Transverse colon (tissue), 4 donors: ENCODE measurements around the gene RHOA.

Source experiments
- POLR2AphosphoS5 ChIP-seq, 3 donors: sonication (generic); formaldehyde crosslinking; IDR thresholded peaks; one replicate each; pipeline ENCODE4 v1.6.1; 2016; ENCODE audit warnings: antibody characterized with exemption in 3 of 3
- TF ChIP-seq, protein P1 (sequence below), 5 experiments: fragments of 200-600 bp in 3 of 5; fragments of 450-650 bp in 2 of 5; sonication (generic) in 3 of 5; IDR thresholded peaks; 1 replicate in 2 of 5; 2 replicates in 3 of 5; pipeline ENCODE4 v1.5.1; 2016 to 2017; ENCODE audit warnings: antibody characterized with exemption in 5 of 5, inconsistent platforms in 3 of 5, mild to moderate bottlenecking in 2 of 5, moderate library complexity in 1 of 5

- no peak for TF ChIP-seq POLR2AphosphoS5 (IDR thresholded peaks at IDR 0.05)
- TF ChIP-seq, protein P1, sequence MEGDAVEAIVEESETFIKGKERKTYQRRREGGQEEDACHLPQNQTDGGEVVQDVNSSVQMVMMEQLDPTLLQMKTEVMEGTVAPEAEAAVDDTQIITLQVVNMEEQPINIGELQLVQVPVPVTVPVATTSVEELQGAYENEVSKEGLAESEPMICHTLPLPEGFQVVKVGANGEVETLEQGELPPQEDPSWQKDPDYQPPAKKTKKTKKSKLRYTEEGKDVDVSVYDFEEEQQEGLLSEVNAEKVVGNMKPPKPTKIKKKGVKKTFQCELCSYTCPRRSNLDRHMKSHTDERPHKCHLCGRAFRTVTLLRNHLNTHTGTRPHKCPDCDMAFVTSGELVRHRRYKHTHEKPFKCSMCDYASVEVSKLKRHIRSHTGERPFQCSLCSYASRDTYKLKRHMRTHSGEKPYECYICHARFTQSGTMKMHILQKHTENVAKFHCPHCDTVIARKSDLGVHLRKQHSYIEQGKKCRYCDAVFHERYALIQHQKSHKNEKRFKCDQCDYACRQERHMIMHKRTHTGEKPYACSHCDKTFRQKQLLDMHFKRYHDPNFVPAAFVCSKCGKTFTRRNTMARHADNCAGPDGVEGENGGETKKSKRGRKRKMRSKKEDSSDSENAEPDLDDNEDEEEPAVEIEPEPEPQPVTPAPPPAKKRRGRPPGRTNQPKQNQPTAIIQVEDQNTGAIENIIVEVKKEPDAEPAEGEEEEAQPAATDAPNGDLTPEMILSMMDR (IDR thresholded peaks at IDR 0.05) = no peak
Measured at GRCh38 chr3:49311283-49311682, 100.5 kb downstream of the RHOA start.
